HFFc6 (cell line): Measurements from ENCODE around the gene FCRL2. TPM values are rescaled to one million over a fixed set of nuclear protein-coding genes. Genes with fewer than 3 reads are reported as not detected.

ENCODE experiments used
- DNase-seq: peaks from one replicate; pipeline ENCODE4 v3.0.0-alpha.2; 2018
- H3K27ac Mint-ChIP-seq: 2 replicates; pipeline ENCODE4 v1.8.0; 2020; ENCODE audit warnings: mild to moderate bottlenecking, mixed read lengths
- H3K27me3 Mint-ChIP-seq: 2 replicates; pipeline ENCODE4 v1.8.0; 2021; ENCODE audit warnings: mild to moderate bottlenecking, moderate library complexity, mixed read lengths; ENCODE audit not compliant: insufficient read depth
- H3K36me3 Mint-ChIP-seq: 2 replicates; pipeline ENCODE4 v1.8.0; 2021; ENCODE audit warnings: low read depth, mixed read lengths
- H3K4me1 Mint-ChIP-seq: 2 replicates; pipeline ENCODE4 v1.8.0; 2020; ENCODE audit warnings: low read depth, mixed read lengths
- H3K4me3 Mint-ChIP-seq: 2 replicates; pipeline ENCODE4 v1.8.0; 2020; ENCODE audit warnings: mild to moderate bottlenecking, moderate library complexity, mixed read lengths
- H3K9me3 Mint-ChIP-seq: 2 replicates; pipeline ENCODE4 v1.8.0; 2020; ENCODE audit warnings: mild to moderate bottlenecking, mixed read lengths
- total RNA-seq, 6 experiments: library from RNA; stranded (reverse); fragmentation: NEBNext Ultra II Directional; extraction: Animal tissue kit (Norgen Biotek cat#: 25700); gene quantifications; 2 replicates in 1 of 6; 3 replicates in 5 of 6; pipeline ENCODE4 v1.2.3, GENCODE V29; 2021
- TF ChIP-seq, protein P1 (sequence below): fragments of 200-600 bp; sonication (generic); IDR thresholded peaks from 2 replicates; pipeline ENCODE4 v1.5.0; 2021; ENCODE audit warnings: antibody characterized with exemption, mild to moderate bottlenecking

The FCRL2 gene
- total RNA-seq, 6 experiments from 2014 or later: not detected

- peaks cover 15% of the 10 kb centered on the region for H3K9me3 Mint-ChIP-seq
- DNase-seq: no peak
- peaks cover 2% of the 10 kb centered on the region; the same call in 1 of the 2 replicates for H3K27me3 Mint-ChIP-seq
- TF ChIP-seq, protein P1, sequence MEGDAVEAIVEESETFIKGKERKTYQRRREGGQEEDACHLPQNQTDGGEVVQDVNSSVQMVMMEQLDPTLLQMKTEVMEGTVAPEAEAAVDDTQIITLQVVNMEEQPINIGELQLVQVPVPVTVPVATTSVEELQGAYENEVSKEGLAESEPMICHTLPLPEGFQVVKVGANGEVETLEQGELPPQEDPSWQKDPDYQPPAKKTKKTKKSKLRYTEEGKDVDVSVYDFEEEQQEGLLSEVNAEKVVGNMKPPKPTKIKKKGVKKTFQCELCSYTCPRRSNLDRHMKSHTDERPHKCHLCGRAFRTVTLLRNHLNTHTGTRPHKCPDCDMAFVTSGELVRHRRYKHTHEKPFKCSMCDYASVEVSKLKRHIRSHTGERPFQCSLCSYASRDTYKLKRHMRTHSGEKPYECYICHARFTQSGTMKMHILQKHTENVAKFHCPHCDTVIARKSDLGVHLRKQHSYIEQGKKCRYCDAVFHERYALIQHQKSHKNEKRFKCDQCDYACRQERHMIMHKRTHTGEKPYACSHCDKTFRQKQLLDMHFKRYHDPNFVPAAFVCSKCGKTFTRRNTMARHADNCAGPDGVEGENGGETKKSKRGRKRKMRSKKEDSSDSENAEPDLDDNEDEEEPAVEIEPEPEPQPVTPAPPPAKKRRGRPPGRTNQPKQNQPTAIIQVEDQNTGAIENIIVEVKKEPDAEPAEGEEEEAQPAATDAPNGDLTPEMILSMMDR: no peak
- H3K4me1 Mint-ChIP-seq: no peaks in the 10 kb centered on the region
- no peak overlapping the region for H3K27ac Mint-ChIP-seq
- H3K4me3 Mint-ChIP-seq: no peak overlapping the region
- H3K36me3 Mint-ChIP-seq: no peaks in the 10 kb centered on the region
These were observed 29.7 kb upstream of the FCRL2 start for GRCh38 chr1:157806431-157807149.

DNA sequence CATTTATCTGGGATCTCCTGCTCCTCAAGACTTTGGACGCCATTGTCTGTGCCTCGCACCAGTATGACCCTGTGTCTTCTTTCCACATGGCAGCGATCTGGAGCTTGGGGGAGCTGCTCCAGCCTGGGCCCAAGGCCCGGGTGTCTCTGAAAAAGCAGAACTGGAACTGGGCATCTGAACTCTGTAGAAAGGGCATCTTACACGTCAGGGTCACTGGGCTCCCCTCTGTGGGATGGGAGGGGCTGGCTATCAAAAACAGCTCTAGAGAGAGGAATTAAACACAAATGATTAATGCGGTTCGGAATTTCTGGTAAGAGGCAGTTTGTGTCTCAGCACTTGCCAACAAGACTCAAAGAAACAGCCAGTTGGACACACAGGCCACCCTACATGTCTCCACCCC lies 26.9 kb upstream of the FCRL2 start:
- DNase-seq: no peak
- Mint-ChIP-seq H3K4me3 (no peak overlapping the region), H3K27ac (no peak overlapping the region), H3K36me3 (no peaks in the 10 kb centered on the region), H3K9me3 (peaks cover 6% of the 10 kb centered on the region; the same call in 1 of the 2 replicates), H3K4me1 (no peaks in the 10 kb centered on the region), H3K27me3 (peaks cover 5% of the 10 kb centered on the region; the same call in 1 of the 2 replicates)
- TF ChIP-seq, protein P1: no peak

DNA sequence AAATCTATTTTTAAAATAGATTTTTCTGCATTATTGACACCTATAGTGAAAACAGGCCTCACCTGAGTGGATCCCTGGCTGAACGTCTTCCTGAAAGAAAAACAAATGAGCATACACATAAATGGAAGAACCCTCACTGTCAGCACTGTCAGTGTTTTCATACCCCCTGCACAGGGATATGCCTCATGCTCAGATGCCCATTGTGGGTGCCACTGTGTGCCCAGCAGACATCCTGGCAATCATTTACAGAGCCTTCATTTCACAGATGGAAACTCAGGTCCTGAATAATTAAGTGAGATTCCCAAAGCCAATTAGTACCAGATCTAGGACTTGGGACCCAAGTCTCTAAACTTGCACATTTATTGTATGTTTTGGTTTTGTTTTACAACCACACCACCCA lies 23.1 kb upstream of the FCRL2 start:
- DNase-seq: no peak
- no peaks in the 10 kb centered on the region for H3K4me1 Mint-ChIP-seq
- H3K27me3 Mint-ChIP-seq: peaks cover 5% of the 10 kb centered on the region; the same call in 1 of the 2 replicates
- no peak overlapping the region for H3K4me3 Mint-ChIP-seq
- H3K9me3 Mint-ChIP-seq: no peaks in the 10 kb centered on the region
- no peaks in the 10 kb centered on the region for H3K36me3 Mint-ChIP-seq
- no peak overlapping the region for H3K27ac Mint-ChIP-seq
- TF ChIP-seq, protein P1: no peak

GRCh38 chr1:157798211-157798610 lies 21.3 kb upstream of the FCRL2 start:
- no peak for DNase-seq
- no peak overlapping the region for H3K4me3 Mint-ChIP-seq
- peaks cover 3% of the 10 kb centered on the region; the same call in 1 of the 2 replicates for H3K27me3 Mint-ChIP-seq
- H3K36me3 Mint-ChIP-seq: no peaks in the 10 kb centered on the region
- TF ChIP-seq, protein P1: no peak
- no peaks in the 10 kb centered on the region for H3K9me3 Mint-ChIP-seq
- no peaks in the 10 kb centered on the region for H3K4me1 Mint-ChIP-seq
- no peak overlapping the region for H3K27ac Mint-ChIP-seq

GRCh38 chr1:157785248-157785647 lies 8.3 kb upstream of the FCRL2 start:
- peaks cover 2% of the 10 kb centered on the region for H3K27me3 Mint-ChIP-seq

More at GRCh38 chr1:157785248-157785647, 8.3 kb upstream of the FCRL2 start:
- H3K9me3 Mint-ChIP-seq: peaks cover 55% of the 10 kb centered on the region
- no peak overlapping the region for H3K4me3 Mint-ChIP-seq
- H3K36me3 Mint-ChIP-seq: no peaks in the 10 kb centered on the region
- H3K27ac Mint-ChIP-seq: no peak overlapping the region
- TF ChIP-seq, protein P1: no peak
- no peak for DNase-seq
- no peaks in the 10 kb centered on the region for H3K4me1 Mint-ChIP-seq
